Stimulated activated CD8-positive, alpha-beta memory T cell treated with anti-CD3 and anti-CD28 coated beads, Interleukin-15, amount 100 ng/mL, for 1 hour (primary cell): ENCODE results near the gene RPGR.

Source experiments
- DNase-seq: peaks from one replicate; pipeline ENCODE4 v3.0.0-alpha.2; 2020; ENCODE audit warnings: low read depth

The RPGR gene

DNA sequence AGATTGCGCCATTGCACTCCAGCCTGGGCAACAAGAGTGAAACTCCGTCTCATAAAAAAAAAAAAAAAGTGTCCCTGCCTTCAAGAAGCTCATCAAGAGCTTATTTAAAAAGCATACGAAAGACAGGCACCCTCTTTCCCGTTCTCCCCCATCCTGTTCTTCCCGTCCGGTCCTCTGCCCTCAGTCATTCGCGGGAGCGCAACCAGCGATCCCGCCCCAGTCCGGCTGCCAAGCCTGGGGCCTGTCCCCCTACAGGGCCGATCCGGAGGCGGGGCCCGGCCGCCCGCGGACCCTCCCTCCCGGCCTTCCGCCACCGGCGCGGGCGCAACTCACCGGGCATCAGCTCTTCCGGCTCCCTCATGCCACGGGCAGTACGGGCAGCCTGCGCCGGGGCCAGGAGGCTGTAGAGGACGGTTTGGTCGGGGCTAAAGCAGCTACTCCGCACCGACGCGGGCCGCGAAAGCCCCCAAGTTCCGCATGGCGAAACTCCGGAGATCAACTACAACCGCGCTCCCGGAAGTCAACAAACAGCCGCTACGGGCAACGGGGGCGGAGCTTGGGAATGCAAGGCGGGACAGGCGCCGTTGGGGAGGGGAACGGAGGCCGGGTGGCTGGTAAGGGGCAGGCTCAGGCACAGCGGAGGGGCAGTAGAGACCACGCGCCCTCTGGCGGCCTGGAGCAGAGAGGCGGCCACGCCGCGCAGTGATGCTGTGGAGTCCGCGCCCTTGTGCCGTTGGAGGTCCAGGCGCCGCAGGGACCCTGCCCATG, at the start of gene RPGR:
RPGR (minus strand) TSS at position 503 of the 768 bp plus-strand sequence; CDS start at position 361, 142 bp downstream.
- peak; percentile 79 for DNase-seq

DNA sequence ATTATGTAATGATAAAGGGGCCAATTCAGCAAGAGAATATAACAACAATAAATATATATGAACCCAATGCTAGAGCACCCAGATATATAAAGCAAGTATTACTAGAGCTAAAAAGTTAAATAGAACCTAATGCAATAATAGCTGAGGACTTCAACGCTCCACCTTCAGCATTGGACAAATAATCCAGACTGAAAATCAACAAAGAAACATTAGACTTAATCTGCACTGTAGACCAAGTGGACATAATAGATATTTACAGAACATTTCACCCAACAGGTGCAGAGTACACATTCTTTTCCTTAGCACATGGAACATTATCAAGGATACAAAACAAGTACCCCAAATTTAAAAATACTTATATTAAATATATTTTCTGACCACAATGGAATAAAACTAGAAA, 49.4 kb upstream of the RPGR start:
- no peak for DNase-seq

DNA sequence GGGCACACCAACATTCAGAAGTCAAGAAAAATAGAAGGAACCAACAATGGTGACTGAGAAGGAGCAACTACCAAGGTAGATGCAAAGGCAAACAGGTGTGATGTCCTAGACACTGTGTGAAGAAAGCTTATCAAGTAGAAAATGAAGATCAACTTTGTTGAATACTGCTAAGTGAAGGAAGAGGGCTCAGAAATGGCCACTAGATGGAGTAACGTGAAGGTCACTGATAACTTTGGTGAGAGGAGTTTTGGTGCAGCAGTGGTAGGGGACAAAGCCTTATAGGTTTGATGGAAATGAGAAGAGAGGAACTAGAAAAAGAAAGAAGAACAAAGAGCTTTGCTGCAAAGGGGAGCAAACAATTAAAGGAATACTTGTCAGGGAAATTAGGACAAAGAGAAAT, 48.6 kb upstream of the RPGR start:
- no peak for DNase-seq

DNA sequence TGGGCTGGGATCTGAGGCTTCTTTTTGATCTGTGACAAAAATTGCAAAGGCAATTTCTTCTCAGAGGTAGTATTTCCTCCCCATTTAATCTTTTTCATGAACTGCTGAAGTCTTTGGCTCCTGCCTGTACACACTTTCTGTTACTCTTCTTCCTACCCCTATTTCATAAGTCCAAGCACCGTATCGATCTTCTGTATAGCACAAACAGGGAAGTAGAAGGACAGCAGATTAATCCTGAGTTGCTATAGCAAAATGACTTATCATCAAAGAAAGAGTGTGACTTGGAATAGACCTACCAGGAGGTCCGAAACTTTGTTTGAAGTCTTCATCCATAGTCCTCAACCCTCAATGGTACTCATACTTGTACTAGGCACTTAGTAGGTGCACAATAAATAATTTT, 47.1 kb upstream of the RPGR start:
- DNase-seq, result no peak

- DNase-seq, result no peak
Measured at GRCh38 chrX:38371641-38372040, 44.3 kb upstream of the RPGR start.

GRCh38 chrX:38368774-38369173, 41.5 kb upstream of the RPGR start:
- DNase-seq, result no peak

DNA sequence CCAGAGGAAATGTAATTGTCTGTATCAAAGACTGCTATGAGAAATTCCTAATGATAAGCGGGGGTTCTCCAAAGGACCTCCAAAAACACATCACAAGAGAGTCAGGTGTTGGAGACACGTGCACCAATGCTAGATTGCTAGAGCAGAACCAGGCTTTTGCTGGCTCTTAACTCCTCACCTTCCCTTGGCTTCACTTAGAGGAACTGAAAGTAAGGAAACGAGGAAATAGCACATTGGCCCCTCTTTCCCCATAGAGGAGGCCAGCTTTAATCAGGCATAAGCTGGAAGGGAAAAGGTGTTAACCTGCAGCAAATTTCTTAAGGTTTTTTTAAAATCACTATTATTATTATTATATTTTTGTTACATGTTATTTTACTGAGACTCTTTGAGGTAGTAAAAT, 38.6 kb upstream of the RPGR start:
- DNase-seq, result no peak

- no peak for DNase-seq
Measured at GRCh38 chrX:38363046-38363445, 35.7 kb upstream of the RPGR start.

DNA sequence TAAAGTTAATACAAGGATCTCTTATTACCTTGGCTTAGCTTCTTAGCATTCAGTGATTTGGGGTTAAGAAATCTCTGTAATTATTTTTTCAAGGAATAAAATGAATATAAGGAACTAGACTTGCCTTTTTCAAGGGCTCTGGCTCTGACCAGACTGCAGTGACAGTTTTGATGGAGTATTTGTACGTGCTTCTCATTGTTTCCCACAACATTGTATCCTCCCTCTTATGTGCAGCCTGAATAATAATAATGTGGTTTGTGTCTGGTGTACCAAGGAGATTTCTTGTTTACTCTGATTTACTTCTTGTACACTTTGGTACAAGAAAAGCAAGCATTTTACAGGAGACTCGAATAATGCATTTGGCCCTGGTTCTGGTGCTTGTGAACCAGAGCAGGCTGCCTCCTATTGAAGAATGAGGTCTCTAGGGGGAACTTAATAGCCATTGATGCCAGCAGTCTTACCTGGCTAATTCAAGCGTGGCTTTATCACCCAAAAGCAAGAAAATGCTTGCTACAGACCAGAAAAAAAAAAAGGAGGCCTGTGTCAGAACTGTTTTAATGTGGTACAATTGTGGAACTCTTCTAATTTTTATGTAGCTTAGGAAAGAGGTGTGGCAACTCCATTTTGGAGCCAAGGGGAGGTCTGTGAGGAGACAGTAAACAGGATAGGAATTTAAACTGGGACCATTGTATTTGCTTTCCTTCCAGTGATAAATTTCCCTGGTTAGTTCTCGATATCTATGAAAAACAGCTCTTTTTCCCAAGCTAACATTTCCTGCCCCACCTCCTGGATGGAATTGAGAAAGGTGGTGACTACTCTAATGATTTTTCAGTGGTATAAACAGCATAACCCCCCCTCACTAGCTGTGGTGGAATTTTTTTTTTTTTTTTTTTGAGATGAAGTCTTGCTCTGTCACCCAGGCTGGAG, 30.7 kb upstream of the RPGR start:
- DNase-seq, result no peak

DNA sequence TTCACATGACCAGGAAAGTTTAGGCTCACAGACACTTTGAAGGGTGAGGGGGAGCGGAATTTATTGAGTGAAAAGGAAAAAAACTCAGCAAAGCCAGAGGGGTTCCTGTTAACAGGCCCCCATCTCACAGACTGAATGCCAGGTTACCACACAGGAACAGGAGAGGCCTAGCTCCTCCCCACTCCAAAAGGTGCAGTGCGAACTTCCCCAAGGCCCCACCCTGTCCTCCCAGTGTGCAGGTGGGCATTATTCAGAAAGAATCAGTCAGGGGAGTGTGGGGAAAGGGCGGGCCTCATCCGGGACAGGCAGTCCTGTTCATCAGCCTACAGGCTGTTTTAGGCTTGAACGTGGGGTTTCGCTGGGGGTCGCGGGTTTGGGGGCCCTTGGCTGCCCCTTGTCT, 29.1 kb upstream of the RPGR start:
- no peak for DNase-seq

DNA sequence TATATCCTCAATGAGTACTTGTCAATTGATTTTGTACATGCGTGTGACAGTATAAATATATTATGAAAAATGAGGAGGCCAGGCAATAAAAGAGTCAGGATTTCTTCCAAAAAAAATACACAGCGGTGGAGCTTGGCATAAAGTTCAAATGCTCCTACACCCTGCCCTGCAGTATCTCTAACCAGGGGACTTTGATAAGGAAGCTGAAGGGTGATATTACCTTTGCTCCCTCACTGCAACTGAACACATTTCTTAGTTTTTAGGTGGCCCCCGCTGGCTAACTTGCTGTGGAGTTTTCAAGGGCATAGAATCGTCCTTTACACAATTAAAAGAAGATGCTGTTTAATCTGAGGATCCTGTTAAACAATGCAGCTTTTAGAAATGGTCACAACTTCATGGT, 25.1 kb upstream of the RPGR start, which contains the start of gene OTC:
OTC (plus strand) TSS at position 243 of the 400 bp plus-strand sequence; CDS start at position 336, 93 bp downstream.
- no peak for DNase-seq

- DNase-seq, result no peak
Measured at GRCh38 chrX:38351346-38351745, 24.0 kb upstream of the RPGR start.

GRCh38 chrX:38347136-38347535, 19.8 kb upstream of the RPGR start:
- DNase-seq, result no peak

GRCh38 chrX:38346150-38346549, 18.8 kb upstream of the RPGR start:
- no peak for DNase-seq

- DNase-seq, result no peak
Measured at GRCh38 chrX:38342853-38343778, 15.8 kb upstream of the RPGR start.

- DNase-seq, result no peak
Measured at GRCh38 chrX:38341442-38341841, 14.1 kb upstream of the RPGR start.

DNA sequence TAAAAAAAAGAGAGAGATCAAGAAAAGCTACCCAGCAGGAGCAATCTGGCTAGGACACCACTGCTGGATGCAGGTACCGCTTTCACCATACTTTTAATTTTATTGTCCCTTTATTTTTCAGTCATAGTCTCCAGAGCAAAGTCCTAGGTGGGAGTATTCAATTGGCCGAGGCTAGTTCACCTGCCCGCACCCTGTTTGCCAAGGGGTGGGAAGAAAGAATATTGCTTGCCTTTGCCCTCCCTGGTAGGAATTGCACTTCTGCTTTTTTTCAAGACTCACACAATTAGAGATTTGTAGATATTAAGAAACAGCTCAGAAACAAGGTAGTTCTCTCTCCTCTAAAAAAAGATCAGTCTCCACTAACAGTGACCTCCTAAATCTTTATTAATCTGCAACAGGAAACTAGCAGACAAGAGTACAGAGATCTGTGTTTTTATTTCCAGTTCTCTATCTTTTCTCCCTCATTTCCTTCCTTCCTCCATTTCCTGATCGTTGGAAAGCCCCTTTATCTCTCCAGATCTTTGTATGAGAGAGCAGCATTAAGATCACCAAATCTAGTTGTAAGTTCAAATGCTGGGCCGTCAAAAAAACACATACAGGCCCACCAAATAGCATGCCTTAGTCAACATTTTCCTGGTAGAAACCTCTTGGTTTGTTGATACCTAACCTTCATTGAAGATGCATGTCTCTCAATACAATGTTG, 9.4 kb upstream of the RPGR start:
- DNase-seq, result no peak

DNA sequence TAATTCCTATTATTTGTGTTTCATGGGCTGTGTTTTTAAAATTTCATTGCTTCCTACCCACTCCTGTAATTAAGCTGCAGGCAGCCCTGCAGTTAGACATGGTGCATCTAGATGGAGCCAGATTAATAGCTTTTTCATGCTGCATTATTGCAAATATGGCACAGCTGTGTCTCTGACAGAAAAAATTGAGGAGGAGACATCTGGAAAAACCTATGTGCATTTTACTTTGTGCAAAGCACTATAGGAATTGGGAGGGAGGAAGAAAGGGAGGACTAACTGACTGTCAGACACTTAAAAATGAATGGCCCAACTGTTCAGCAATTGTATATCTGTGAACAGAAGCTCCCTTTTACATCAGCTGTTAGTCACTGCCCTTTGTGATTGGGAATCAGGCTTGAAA, 8.1 kb upstream of the RPGR start:
- DNase-seq, result no peak

DNA sequence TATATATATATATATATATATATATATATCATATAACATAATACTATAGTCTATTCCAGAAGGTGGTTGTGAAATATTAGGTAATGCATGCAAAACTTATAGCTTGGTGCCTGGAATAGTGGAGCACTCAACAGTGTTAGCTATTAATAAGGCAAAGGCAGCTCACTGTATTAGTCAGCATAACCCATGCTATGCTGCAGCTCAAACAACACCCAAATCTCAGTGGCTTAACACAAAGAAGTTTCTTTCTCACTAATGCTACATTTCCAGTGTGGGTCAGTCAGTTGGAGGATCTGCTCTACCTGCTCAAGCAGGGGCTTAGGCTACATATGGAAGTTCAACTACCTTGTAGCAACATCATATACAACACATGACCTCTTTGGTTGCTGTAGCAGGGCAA, 5.2 kb upstream of the RPGR start:
- DNase-seq, result no peak

DNA sequence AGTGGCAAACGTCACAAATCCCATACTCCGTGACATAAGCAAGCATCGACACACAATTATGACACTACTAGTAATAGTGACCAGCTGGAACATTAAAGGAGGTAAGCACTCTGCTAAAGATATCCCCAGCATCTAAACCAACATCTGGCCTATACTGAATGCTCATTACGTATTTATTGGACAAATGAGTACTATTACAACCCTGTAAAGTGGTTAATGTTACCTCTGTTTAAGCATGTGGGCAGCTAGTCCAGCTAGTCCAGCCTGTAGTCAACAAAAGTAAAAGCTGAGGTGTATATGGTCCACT, 419 bp upstream of the RPGR start:
- DNase-seq, result no peak

- no peak for DNase-seq
Measured at GRCh38 chrX:38326086-38326485, 1.2 kb downstream of the RPGR start.

DNA sequence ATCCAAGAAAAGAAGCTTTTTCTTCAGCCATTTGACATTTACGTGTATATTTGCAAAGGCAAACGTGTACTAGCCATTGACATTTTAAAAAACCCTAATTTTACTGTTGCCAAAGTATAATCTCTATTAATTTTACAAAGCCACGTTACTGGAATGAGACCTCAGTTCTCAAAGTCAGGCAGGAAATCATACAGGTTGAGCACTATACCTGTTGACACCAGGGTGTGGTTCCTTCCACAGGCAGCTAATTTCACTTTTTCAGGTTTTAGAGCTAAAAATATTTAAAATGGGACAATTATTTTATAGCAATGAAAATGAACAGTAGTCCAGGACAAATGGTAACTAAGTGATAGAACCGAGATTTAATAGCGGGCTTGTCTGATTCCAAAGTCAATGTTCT, 6.5 kb downstream of the RPGR start:
- no peak for DNase-seq
